ENCODE data around the gene GHITM.
"Not testable (repeated sequence)": the region's sequence is repeated elsewhere in the genome, so short reads cannot be mapped to it uniquely, and the experiment has no call there.

GHITM gene

GRCh38 chr10:84148006-84148597, 8.8 kb downstream of the GHITM start:
- DNase-seq (ENCODE audit: low spot score), result peak; percentile 56

- DNase-seq (ENCODE audit: low spot score), result no peak
Observed at GRCh38 chr10:84149854-84150253, 10.5 kb downstream of the GHITM start.

- no peak for DNase-seq (ENCODE audit: low spot score)
Observed at GRCh38 chr10:84152769-84153168, 13.5 kb downstream of the GHITM start.

GRCh38 chr10:84155521-84155920, 16.2 kb downstream of the GHITM start:
- no peak for DNase-seq (ENCODE audit: low spot score)

- no peak for DNase-seq (ENCODE audit: low spot score)
Observed at GRCh38 chr10:84156009-84156408, 16.7 kb downstream of the GHITM start.

GRCh38 chr10:84156768-84157167, 17.5 kb downstream of the GHITM start:
- peak; percentile 29 for DNase-seq (ENCODE audit: low spot score)

GRCh38 chr10:84158061-84158460, 18.8 kb downstream of the GHITM start:
- DNase-seq (ENCODE audit: low spot score), result no peak

GRCh38 chr10:84158550-84158949, 19.2 kb downstream of the GHITM start:
- no peak for DNase-seq (ENCODE audit: low spot score)

GRCh38 chr10:84159076-84159685, 19.9 kb downstream of the GHITM start:
- DNase-seq (ENCODE audit: low spot score), result no peak

GRCh38 chr10:84160663-84161362, 21.5 kb downstream of the GHITM start:
- no peak for DNase-seq (ENCODE audit: low spot score)

- DNase-seq (ENCODE audit: low spot score), result no peak
Observed at GRCh38 chr10:84163996-84164395, 24.7 kb downstream of the GHITM start.

GRCh38 chr10:84164442-84164841, 25.1 kb downstream of the GHITM start:
- DNase-seq (ENCODE audit: low spot score), result no peak

- no peak for DNase-seq (ENCODE audit: low spot score)
Observed at GRCh38 chr10:84166620-84167288, 27.4 kb downstream of the GHITM start.

GRCh38 chr10:84167289-84167653, 28.0 kb downstream of the GHITM start:
- not testable (repeated sequence) for DNase-seq (ENCODE audit: low spot score)

- not testable (repeated sequence) for DNase-seq (ENCODE audit: low spot score)
Observed at GRCh38 chr10:84168382-84168781, 29.1 kb downstream of the GHITM start.

GRCh38 chr10:84171237-84171636, 31.9 kb downstream of the GHITM start:
- DNase-seq (ENCODE audit: low spot score), result not testable (repeated sequence)

- not testable (repeated sequence) for DNase-seq (ENCODE audit: low spot score)
Observed at GRCh38 chr10:84171700-84172466, 32.6 kb downstream of the GHITM start.

- DNase-seq (ENCODE audit: low spot score), result no peak
Observed at GRCh38 chr10:84172467-84173356, 33.4 kb downstream of the GHITM start.

GRCh38 chr10:84173501-84173929, 34.2 kb downstream of the GHITM start, which contains the start of gene GPR15LG:
Gene GPR15LG, plus strand, starts transcription at chr10:84173801. Its CDS starts 51 bp downstream, at chr10:84173852.
- DNase-seq (ENCODE audit: low spot score), result no peak

- no peak for DNase-seq (ENCODE audit: low spot score)
Observed at GRCh38 chr10:84175436-84175835, 36.1 kb downstream of the GHITM start.

- no peak for DNase-seq (ENCODE audit: low spot score)
Observed at GRCh38 chr10:84176351-84176750, 37.0 kb downstream of the GHITM start.
